Suprapubic skin (tissue), 4 donors: ENCODE measurements around the gene AQP7. TPM values are rescaled to one million over a fixed set of nuclear protein-coding genes. Genes with fewer than 3 reads are reported as not detected.
A peak's percentile ranks its signal among the peaks of the same experiment; 100 is the strongest.
"Not testable (repeated sequence)": the region's sequence is repeated elsewhere in the genome, so short reads cannot be mapped to it uniquely, and the experiment has no call there.

Source experiments
- DNase-seq, 2 donors: peaks; one replicate each; pipeline ENCODE4 v3.0.0-alpha.2; 2019; ENCODE audit warnings: low spot score in 2 of 2
- H3K27ac ChIP-seq: fragments of 200-600 bp; sonication (generic); one replicate; pipeline ENCODE4 v1.5.1; 2019
- H3K27me3 ChIP-seq: fragments of 200-600 bp; sonication (generic); one replicate; pipeline ENCODE4 v1.5.1; 2019
- H3K36me3 ChIP-seq: fragments of 200-600 bp; sonication (generic); one replicate; pipeline ENCODE4 v1.5.1; 2019
- H3K4me1 ChIP-seq: fragments of 200-600 bp; sonication (generic); one replicate; pipeline ENCODE4 v1.5.1; 2019
- H3K4me3 ChIP-seq: fragments of 200-600 bp; sonication (generic); one replicate; pipeline ENCODE4 v1.5.1; 2019; ENCODE audit warnings: mild to moderate bottlenecking
- H3K9me3 ChIP-seq: fragments of 200-600 bp; sonication (generic); one replicate; pipeline ENCODE4 v1.5.1; 2019
- CTCF ChIP-seq, 2 donors: fragments of 200-600 bp in 1 of 2; fragments of 450-650 bp in 1 of 2; sonication (generic) in 1 of 2; IDR thresholded peaks; one replicate each; pipeline ENCODE4 v1.5.1; 2016 to 2019; ENCODE audit warnings: antibody characterized with exemption in 2 of 2, mild to moderate bottlenecking in 1 of 2, moderate library complexity in 1 of 2
- EP300 ChIP-seq: sonication (generic); formaldehyde crosslinking; IDR thresholded peaks from one replicate; pipeline ENCODE4 v1.6.1; 2017; ENCODE audit warnings: antibody characterized with exemption
- POLR2A ChIP-seq, 2 donors: fragments of 450-650 bp; IDR thresholded peaks; one replicate each; pipeline ENCODE4 v1.6.1; 2017; ENCODE audit warnings: antibody characterized with exemption in 2 of 2, mild to moderate bottlenecking in 2 of 2, moderate library complexity in 2 of 2
- POLR2AphosphoS5 ChIP-seq, 3 donors: sonication (generic); formaldehyde crosslinking; IDR thresholded peaks; one replicate each; pipeline ENCODE4 v1.6.1; 2017; ENCODE audit warnings: antibody characterized with exemption in 3 of 3
- WGBS: methylation state at CpG from one replicate; pipeline ENCODE4 v1.1.5; 2018; 5-methylcytosine and 5-hydroxymethylcytosine counted together
- total RNA-seq, 4 donors: library from RNA; depleted of rRNA; stranded (reverse); fragments of >200 nt; gene quantifications; one replicate each; pipeline ENCODE4 v1.1.0, GENCODE V29; 2016

Gene AQP7
- total RNA-seq = 10 to 100 TPM in 2 of 4 donors, 1 to 10 TPM in 2; 2.1 to 66.5 (median 13.1) TPM

- H3K27me3 ChIP-seq, H3K4me3 ChIP-seq, H3K36me3 ChIP-seq, DNase-seq, H3K27ac ChIP-seq, H3K9me3 ChIP-seq: not testable (repeated sequence)
- H3K4me1 ChIP-seq = peaks cover 16% of the 10 kb centered on the region
- 65% methylated on average over 6 of the region's 10 CpGs for WGBS
Measured at GRCh38 chr9:33402371-33402770, at the start of gene AQP7. Gene AQP7 (minus strand): TSS chr9:33402568. CDS start chr9:33401262, 1,306 bp downstream.

DNA sequence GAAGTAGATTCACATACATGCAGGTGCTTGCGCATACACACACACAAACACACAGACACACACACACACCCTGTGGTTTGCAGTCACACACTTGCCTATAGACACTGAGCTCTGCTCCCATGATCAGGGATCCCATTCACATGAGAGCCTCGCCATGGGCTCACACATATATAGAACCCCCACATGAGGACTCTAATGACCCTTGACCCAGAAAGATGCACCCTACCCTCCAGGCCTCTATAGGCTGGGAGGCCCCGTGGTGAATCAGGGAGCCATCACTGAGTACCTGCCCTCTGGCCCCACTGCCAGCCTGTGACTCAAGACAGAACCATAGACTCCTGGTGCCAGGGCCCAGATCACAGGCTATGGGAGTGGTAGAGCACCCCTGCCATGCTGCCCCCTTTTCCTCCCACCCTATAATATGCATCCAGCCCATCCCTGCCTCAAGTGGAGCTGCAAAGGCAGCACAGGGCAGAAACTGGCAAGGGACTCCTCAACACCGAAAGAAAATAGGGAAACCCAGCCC, 48.3 kb upstream of the AQP7 start:
- H3K9me3 ChIP-seq = no peaks in the 10 kb centered on the region
- 55% methylated on average over 3 of the region's 4 CpGs for WGBS
- DNase-seq = no peak
- H3K4me3 ChIP-seq = no peak overlapping the region
- H3K4me1 ChIP-seq = peaks cover 47% of the 10 kb centered on the region
- no peaks in the 10 kb centered on the region for H3K36me3 ChIP-seq
- H3K27ac ChIP-seq = no peak overlapping the region
- TF ChIP-seq POLR2AphosphoS5 (IDR thresholded peaks at IDR 0.05) (no peak), POLR2A (IDR thresholded peaks at IDR 0.05) (no peak), CTCF (IDR thresholded peaks at IDR 0.05) (no peak)
- H3K27me3 ChIP-seq = no peaks in the 10 kb centered on the region

DNA sequence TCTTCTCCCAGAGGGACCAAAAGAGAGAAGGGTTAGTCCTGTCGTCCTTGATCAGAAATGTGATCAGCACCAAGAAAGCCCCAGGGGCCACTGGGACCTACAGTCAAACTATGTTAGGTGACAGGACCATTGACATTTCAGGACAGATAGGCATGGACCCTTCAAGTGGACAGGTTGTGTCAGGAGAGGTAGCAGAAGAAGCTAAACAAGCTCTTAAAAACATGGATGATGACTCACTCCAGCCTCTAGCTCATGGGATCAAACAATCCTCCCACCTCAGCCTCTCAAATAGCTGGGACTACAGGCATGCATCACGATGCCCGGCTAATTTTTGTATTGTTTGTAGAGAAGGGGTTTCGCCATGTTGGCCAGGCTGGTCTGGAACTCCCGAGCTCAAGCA, 47.3 kb upstream of the AQP7 start:
- Histone ChIP-seq H3K36me3 (no peaks in the 10 kb centered on the region), H3K9me3 (no peaks in the 10 kb centered on the region), H3K27me3 (no peaks in the 10 kb centered on the region), H3K27ac (no peak overlapping the region), H3K4me1 (peaks cover 54% of the 10 kb centered on the region), H3K4me3 (no peak overlapping the region)
- DNase-seq = no peak
- TF ChIP-seq POLR2A (IDR thresholded peaks at IDR 0.05) = no peak
- no peak for TF ChIP-seq POLR2AphosphoS5 (IDR thresholded peaks at IDR 0.05)
- no peak for TF ChIP-seq EP300
- no peak for TF ChIP-seq CTCF (IDR thresholded peaks at IDR 0.05)
- 82% methylated on average over 5 of the region's 5 CpGs for WGBS

- DNase-seq = no peak
- peak overlapping the region; percentile 59 for H3K4me3 ChIP-seq
Measured at GRCh38 chr9:33447799-33448553, 45.6 kb upstream of the AQP7 start.

DNA sequence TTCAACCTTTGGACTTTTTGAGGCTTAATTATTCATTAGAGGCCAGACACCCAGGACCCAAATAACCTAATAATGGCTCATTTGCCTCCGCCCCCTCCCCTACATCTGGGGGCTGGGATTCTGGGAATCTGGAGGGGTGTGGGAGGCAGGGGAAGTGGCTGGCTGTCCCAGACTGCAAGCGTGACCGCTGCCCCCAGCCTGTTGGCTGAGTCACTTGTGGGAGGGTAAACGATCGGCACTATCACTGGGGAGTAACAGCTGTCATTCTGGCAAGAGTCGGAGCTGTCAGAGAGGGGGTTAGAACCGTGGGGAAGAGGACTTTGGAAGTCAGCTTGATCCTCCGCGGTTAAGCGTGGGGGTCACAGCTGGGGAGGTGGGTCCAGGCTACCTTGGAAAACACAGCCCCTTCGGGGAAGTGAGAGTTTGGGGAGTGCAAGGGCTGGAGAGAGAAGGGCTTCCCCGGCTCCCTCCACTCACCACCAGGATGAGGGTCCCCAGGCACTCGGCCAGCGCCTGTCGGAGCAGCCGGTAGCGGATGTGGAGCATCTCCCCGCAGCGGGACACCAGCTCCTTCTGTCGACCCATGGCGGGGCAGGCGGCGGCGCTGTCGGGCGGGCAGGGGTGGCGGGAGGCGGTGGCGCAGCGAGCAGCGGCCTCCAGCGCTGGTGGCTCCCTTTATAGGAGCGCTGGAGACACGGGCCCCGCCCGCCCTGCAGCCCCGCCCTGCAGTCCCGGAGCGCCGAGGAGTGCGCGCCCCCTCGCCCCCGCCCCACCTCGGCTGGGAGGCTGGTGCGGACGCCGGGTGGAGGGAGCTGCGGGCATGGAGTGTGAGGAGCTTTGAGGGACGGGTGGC, 44.8 kb upstream of the AQP7 start, which contains the start of gene AQP3:
Gene AQP3, minus strand, starts transcription at position 648 of the 853 bp plus-strand sequence. Its CDS starts 63 bp downstream, at position 585.
- Histone ChIP-seq H3K4me1 (peaks cover 62% of the 10 kb centered on the region), H3K9me3 (no peaks in the 10 kb centered on the region), H3K27ac (peak within 1 kb of the TSS; percentile 81), H3K36me3 (peaks cover 1% of the 10 kb centered on the region), H3K27me3 (no peaks in the 10 kb centered on the region), H3K4me3 (peak within 1 kb of the TSS; percentile 59)
- 2% methylated on average over 23 of the region's 50 CpGs for WGBS
- peak; percentile 85 to 89 for DNase-seq
- TF ChIP-seq POLR2AphosphoS5 (IDR thresholded peaks at IDR 0.05) = no peak
- TF ChIP-seq POLR2A (IDR thresholded peaks at IDR 0.05) = peak in 1 of 2 donors; percentile 53
- TF ChIP-seq EP300 = no peak

More at GRCh38 chr9:33447799-33448553, 45.6 kb upstream of the AQP7 start:
- no peaks in the 10 kb centered on the region for H3K9me3 ChIP-seq
- H3K36me3 ChIP-seq = no peaks in the 10 kb centered on the region
- TF ChIP-seq CTCF (IDR thresholded peaks at IDR 0.05) = no peak
- TF ChIP-seq POLR2AphosphoS5 (IDR thresholded peaks at IDR 0.05) = peak in 1 of 3 donors; percentile 84
- TF ChIP-seq EP300 = no peak
- H3K4me1 ChIP-seq = peaks cover 62% of the 10 kb centered on the region
- 18% methylated on average over 10 of the region's 20 CpGs for WGBS
- peak overlapping the region; percentile 81 for H3K27ac ChIP-seq
- H3K27me3 ChIP-seq = no peaks in the 10 kb centered on the region
